Endodermal cell (in vitro differentiated cells): ENCODE data around the gene RFX7. TPM values are rescaled to one million over a fixed set of nuclear protein-coding genes. Genes with fewer than 3 reads are reported as not detected.

Experiments used
- DNase-seq: peaks from one replicate; pipeline ENCODE4 v3.0.0-alpha.2; 2017
- H3K27ac ChIP-seq: 2 replicates; pipeline ENCODE4 v1.5.1; 2013; ENCODE audit warnings: mild to moderate bottlenecking, low read depth, low read length, moderate library complexity
- H3K27me3 ChIP-seq: 2 replicates; pipeline ENCODE4 v1.6.1; 2013; ENCODE audit warnings: mild to moderate bottlenecking, low read length, moderate library complexity; ENCODE audit not compliant: insufficient read depth, control insufficient read depth, poor library complexity, severe bottlenecking
- H3K36me3 ChIP-seq: 2 replicates; pipeline ENCODE4 v1.7.0; 2013; ENCODE audit warnings: mild to moderate bottlenecking, low read length, moderate library complexity; ENCODE audit not compliant: control insufficient read depth, insufficient read depth
- H3K4me1 ChIP-seq: one replicate; pipeline ENCODE4 v1.7.0; 2013; ENCODE audit warnings: low read length; ENCODE audit not compliant: control insufficient read depth, insufficient read depth
- H3K4me3 ChIP-seq: 2 replicates; pipeline ENCODE4 v1.5.1; 2013; ENCODE audit warnings: mild to moderate bottlenecking, low read length, moderate library complexity
- H3K9ac ChIP-seq: 2 replicates; pipeline ENCODE4 v1.6.1; 2013; ENCODE audit warnings: mild to moderate bottlenecking, low read length, moderate library complexity; ENCODE audit not compliant: poor library complexity, severe bottlenecking; ENCODE audit errors: extremely low read depth
- H3K9me3 ChIP-seq: 2 replicates; pipeline ENCODE4 v1.6.1; 2013; ENCODE audit warnings: mild to moderate bottlenecking, low read length, moderate library complexity; ENCODE audit not compliant: control insufficient read depth
- H3K27ac Mint-ChIP-seq: 2 replicates; pipeline ENCODE4 v1.8.0; 2020; ENCODE audit warnings: mixed read lengths
- H3K27me3 Mint-ChIP-seq: 2 replicates; pipeline ENCODE4 v1.8.0; 2021; ENCODE audit warnings: mild to moderate bottlenecking, mixed read lengths; ENCODE audit not compliant: insufficient read depth
- H3K36me3 Mint-ChIP-seq: 2 replicates; pipeline ENCODE4 v1.8.0; 2020; ENCODE audit warnings: low read depth, mixed read lengths
- H3K4me1 Mint-ChIP-seq: 2 replicates; pipeline ENCODE4 v1.8.0; 2020; ENCODE audit warnings: mixed read lengths
- H3K4me3 Mint-ChIP-seq: 2 replicates; pipeline ENCODE4 v1.8.0; 2020; ENCODE audit warnings: mild to moderate bottlenecking, moderate library complexity, mixed read lengths
- H3K9me3 Mint-ChIP-seq: 2 replicates; pipeline ENCODE4 v1.8.0; 2020; ENCODE audit warnings: mild to moderate bottlenecking, mixed read lengths
- CTCF ChIP-seq: fragments of 200-600 bp; sonication (generic); conservative IDR thresholded peaks from 2 replicates; pipeline ENCODE4 v1.5.0; 2021; ENCODE audit warnings: antibody characterized with exemption, mild to moderate bottlenecking
- WGBS, 2 experiments: methylation state at CpG; one replicate each; pipeline versions ENCODE4 v1.1.5 to v1.1.7; 2013; ENCODE audit warnings: missing lambda C conversion rate in 2 of 2, mixed read lengths in 1 of 2; ENCODE audit not compliant: insufficient coverage in 1 of 2, insufficient read length in 1 of 2; 5-methylcytosine and 5-hydroxymethylcytosine counted together
- total RNA-seq, 2 donors: library from RNA; stranded (reverse); fragmentation: NEBNext Ultra II Directional in 1 of 2; extraction: Animal tissue kit (Norgen Biotek cat#: 25700) in 1 of 2; gene quantifications; 2 replicates in 1 of 2; 3 replicates in 1 of 2; pipeline ENCODE4 v1.2.1, GENCODE V29; 2021

Gene RFX7
- total RNA-seq, 2 donors from 2014 or later: 19.3 to 25.3 TPM

- TF ChIP-seq CTCF: no peak
- Mint-ChIP-seq H3K27ac (no peak overlapping the region), H3K4me1 (peaks cover 7% of the 10 kb centered on the region), H3K4me3 (no peak overlapping the region), H3K36me3 (no peaks in the 10 kb centered on the region), H3K9me3 (peaks cover 8% of the 10 kb centered on the region), H3K27me3 (peaks cover 87% of the 10 kb centered on the region)
- Histone ChIP-seq H3K9ac (no peak overlapping the region), H3K27ac (no peak overlapping the region), H3K27me3 (peaks cover 90% of the 10 kb centered on the region), H3K4me3 (no peak overlapping the region), H3K4me1 (peaks cover 5% of the 10 kb centered on the region), H3K9me3 (peaks cover 6% of the 10 kb centered on the region), H3K36me3 (no peaks in the 10 kb centered on the region)
- no peak for DNase-seq
These were observed 10.6 kb upstream of the RFX7 start for GRCh38 chr15:56254265-56254664.

GRCh38 chr15:56252386-56252785, 8.7 kb upstream of the RFX7 start:
- H3K9ac ChIP-seq: no peak overlapping the region
- H3K4me3 ChIP-seq: no peak overlapping the region
- DNase-seq: no peak
- no peak overlapping the region for H3K27ac ChIP-seq
- Mint-ChIP-seq H3K27me3 (peaks cover 91% of the 10 kb centered on the region), H3K36me3 (no peaks in the 10 kb centered on the region), H3K27ac (no peak overlapping the region), H3K4me1 (peaks cover 14% of the 10 kb centered on the region), H3K4me3 (no peak overlapping the region), H3K9me3 (no peaks in the 10 kb centered on the region)
- TF ChIP-seq CTCF: no peak
- peaks cover 94% of the 10 kb centered on the region for H3K27me3 ChIP-seq
- WGBS, 2 experiments: 73 to 86% methylated on average over 2 of the region's 2 CpGs
- no peaks in the 10 kb centered on the region for H3K36me3 ChIP-seq
- H3K4me1 ChIP-seq: peaks cover 7% of the 10 kb centered on the region
- H3K9me3 ChIP-seq: no peaks in the 10 kb centered on the region

- H3K27me3 ChIP-seq: peaks cover 94% of the 10 kb centered on the region
- no peak overlapping the region for H3K4me3 Mint-ChIP-seq
- no peaks in the 10 kb centered on the region for H3K9me3 Mint-ChIP-seq
- H3K36me3 Mint-ChIP-seq: no peaks in the 10 kb centered on the region
- peaks cover 17% of the 10 kb centered on the region for H3K4me1 Mint-ChIP-seq
- DNase-seq: no peak
- H3K9me3 ChIP-seq: no peaks in the 10 kb centered on the region
- peaks cover 90% of the 10 kb centered on the region for H3K27me3 Mint-ChIP-seq
- H3K27ac ChIP-seq: no peak overlapping the region
- H3K27ac Mint-ChIP-seq: no peak overlapping the region
- no peak overlapping the region for H3K9ac ChIP-seq
- no peak for TF ChIP-seq CTCF
- WGBS, 2 experiments: 66 to 82% methylated on average over 2 to 4 of the region's 4 CpGs
- no peaks in the 10 kb centered on the region for H3K36me3 ChIP-seq
- no peak overlapping the region for H3K4me3 ChIP-seq
- peaks cover 7% of the 10 kb centered on the region for H3K4me1 ChIP-seq
These were observed 7.8 kb upstream of the RFX7 start for GRCh38 chr15:56251315-56252095.
